ENCODE results near the gene GZF1.

GZF1 gene

GRCh38 chr20:23370274-23370673 lies 8.3 kb downstream of the GZF1 start:
- DNase-seq = no peak

GRCh38 chr20:23370873-23371272 lies 8.9 kb downstream of the GZF1 start:
- DNase-seq = no peak

- no peak for DNase-seq
Observed at GRCh38 chr20:23371496-23371895, 9.5 kb downstream of the GZF1 start.

- DNase-seq = no peak
Observed at GRCh38 chr20:23374441-23374840, 12.5 kb downstream of the GZF1 start.

- no peak for DNase-seq
Observed at GRCh38 chr20:23375827-23376226, 13.8 kb downstream of the GZF1 start.

GRCh38 chr20:23379772-23380171 lies 17.8 kb downstream of the GZF1 start:
- DNase-seq = no peak

- no peak for DNase-seq
Observed at GRCh38 chr20:23381876-23382275, 19.9 kb downstream of the GZF1 start.

- no peak for DNase-seq
Observed at GRCh38 chr20:23386304-23387117, 24.5 kb downstream of the GZF1 start.

- DNase-seq = no peak
Observed at GRCh38 chr20:23387118-23387443, 25.1 kb downstream of the GZF1 start.

GRCh38 chr20:23390091-23390774 lies 28.3 kb downstream of the GZF1 start:
- no peak for DNase-seq

GRCh38 chr20:23391707-23392310 lies 29.8 kb downstream of the GZF1 start:
- no peak for DNase-seq

GRCh38 chr20:23393996-23394775 lies 32.2 kb downstream of the GZF1 start:
- no peak for DNase-seq

GRCh38 chr20:23396950-23397627 lies 35.1 kb downstream of the GZF1 start:
- no peak for DNase-seq

GRCh38 chr20:23397961-23398360 lies 36.0 kb downstream of the GZF1 start:
- no peak for DNase-seq

GRCh38 chr20:23399568-23400241 lies 37.7 kb downstream of the GZF1 start:
- no peak for DNase-seq

- no peak for DNase-seq
Observed at GRCh38 chr20:23401051-23401450, 39.1 kb downstream of the GZF1 start.

- DNase-seq = no peak
Observed at GRCh38 chr20:23403751-23404150, 41.8 kb downstream of the GZF1 start.

- no peak for DNase-seq
Observed at GRCh38 chr20:23404196-23404595, 42.2 kb downstream of the GZF1 start.

GRCh38 chr20:23406880-23407279 lies 44.9 kb downstream of the GZF1 start:
- DNase-seq = no peak

- DNase-seq = no peak
Observed at GRCh38 chr20:23407781-23408464, 45.9 kb downstream of the GZF1 start.

GRCh38 chr20:23408957-23409356 lies 47.0 kb downstream of the GZF1 start:
- no peak for DNase-seq

- no peak for DNase-seq
Observed at GRCh38 chr20:23409800-23410199, 47.8 kb downstream of the GZF1 start.

Measured in GOT3 (cell line).